Ishikawa (cell line): ENCODE data around the gene CST9L.

Source experiments
- CEBPB ChIP-seq: IDR thresholded peaks from 2 replicates; pipeline ENCODE4 v1.6.1; 2012
- CREB1 ChIP-seq: IDR thresholded peaks from 2 replicates; pipeline ENCODE4 v1.6.1; 2012; ENCODE audit warnings: low read depth
- EGR1 ChIP-seq: IDR thresholded peaks from 2 replicates; pipeline ENCODE4 v1.6.1; 2012
- EP300 ChIP-seq: IDR thresholded peaks from 2 replicates; pipeline ENCODE4 v1.6.1; 2012; ENCODE audit warnings: borderline replicate concordance
- FOXM1 ChIP-seq: IDR thresholded peaks from 2 replicates; pipeline ENCODE4 v1.6.1; 2012; ENCODE audit warnings: low read depth, borderline replicate concordance
- MAX ChIP-seq: IDR thresholded peaks from 2 replicates; pipeline ENCODE4 v1.6.1; 2012
- NFIC ChIP-seq: IDR thresholded peaks from 2 replicates; pipeline ENCODE4 v1.6.1; 2012
- RAD21 ChIP-seq: IDR thresholded peaks from 2 replicates; pipeline ENCODE4 v1.6.1; 2012; ENCODE audit warnings: low read depth
- TAF1 ChIP-seq: IDR thresholded peaks from 2 replicates; pipeline ENCODE4 v1.6.1; 2012; ENCODE audit warnings: low read depth, mild to moderate bottlenecking
- TCF12 ChIP-seq: IDR thresholded peaks from 2 replicates; pipeline ENCODE4 v1.6.1; 2012; ENCODE audit warnings: low read depth
- TEAD4 ChIP-seq: IDR thresholded peaks from 2 replicates; pipeline ENCODE4 v1.6.1; 2012
- USF1 ChIP-seq: IDR thresholded peaks from 2 replicates; pipeline ENCODE4 v1.6.1; 2012
- YY1 ChIP-seq: IDR thresholded peaks from 2 replicates; pipeline ENCODE4 v1.6.1; 2012; ENCODE audit warnings: low read depth
- ZBTB7A ChIP-seq: IDR thresholded peaks from 2 replicates; pipeline ENCODE4 v1.6.1; 2012; ENCODE audit warnings: low read depth
- TF ChIP-seq, protein P1 (sequence below): IDR thresholded peaks from 2 replicates; pipeline ENCODE4 v1.6.1; 2012; ENCODE audit warnings: low read depth, mild to moderate bottlenecking

Gene CST9L

GRCh38 chr20:23536328-23536974 lies 31.8 kb downstream of the CST9L start:
- no peak for TF ChIP-seq USF1
- TF ChIP-seq CREB1, result no peak
- no peak for TF ChIP-seq RAD21
- no peak for TF ChIP-seq FOXM1
- TF ChIP-seq EP300, result no peak
- TF ChIP-seq TAF1, result no peak
- TF ChIP-seq TCF12, result no peak
- no peak for TF ChIP-seq CEBPB
- no peak for TF ChIP-seq ZBTB7A
- no peak for TF ChIP-seq YY1
- TF ChIP-seq NFIC, result no peak
- no peak for TF ChIP-seq TEAD4
- TF ChIP-seq, protein P1, sequence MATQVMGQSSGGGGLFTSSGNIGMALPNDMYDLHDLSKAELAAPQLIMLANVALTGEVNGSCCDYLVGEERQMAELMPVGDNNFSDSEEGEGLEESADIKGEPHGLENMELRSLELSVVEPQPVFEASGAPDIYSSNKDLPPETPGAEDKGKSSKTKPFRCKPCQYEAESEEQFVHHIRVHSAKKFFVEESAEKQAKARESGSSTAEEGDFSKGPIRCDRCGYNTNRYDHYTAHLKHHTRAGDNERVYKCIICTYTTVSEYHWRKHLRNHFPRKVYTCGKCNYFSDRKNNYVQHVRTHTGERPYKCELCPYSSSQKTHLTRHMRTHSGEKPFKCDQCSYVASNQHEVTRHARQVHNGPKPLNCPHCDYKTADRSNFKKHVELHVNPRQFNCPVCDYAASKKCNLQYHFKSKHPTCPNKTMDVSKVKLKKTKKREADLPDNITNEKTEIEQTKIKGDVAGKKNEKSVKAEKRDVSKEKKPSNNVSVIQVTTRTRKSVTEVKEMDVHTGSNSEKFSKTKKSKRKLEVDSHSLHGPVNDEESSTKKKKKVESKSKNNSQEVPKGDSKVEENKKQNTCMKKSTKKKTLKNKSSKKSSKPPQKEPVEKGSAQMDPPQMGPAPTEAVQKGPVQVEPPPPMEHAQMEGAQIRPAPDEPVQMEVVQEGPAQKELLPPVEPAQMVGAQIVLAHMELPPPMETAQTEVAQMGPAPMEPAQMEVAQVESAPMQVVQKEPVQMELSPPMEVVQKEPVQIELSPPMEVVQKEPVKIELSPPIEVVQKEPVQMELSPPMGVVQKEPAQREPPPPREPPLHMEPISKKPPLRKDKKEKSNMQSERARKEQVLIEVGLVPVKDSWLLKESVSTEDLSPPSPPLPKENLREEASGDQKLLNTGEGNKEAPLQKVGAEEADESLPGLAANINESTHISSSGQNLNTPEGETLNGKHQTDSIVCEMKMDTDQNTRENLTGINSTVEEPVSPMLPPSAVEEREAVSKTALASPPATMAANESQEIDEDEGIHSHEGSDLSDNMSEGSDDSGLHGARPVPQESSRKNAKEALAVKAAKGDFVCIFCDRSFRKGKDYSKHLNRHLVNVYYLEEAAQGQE, result no peak

- TF ChIP-seq MAX, result no peak
- no peak for TF ChIP-seq EP300
- no peak for TF ChIP-seq CREB1
- TF ChIP-seq RAD21, result no peak
- no peak for TF ChIP-seq CEBPB
- no peak for TF ChIP-seq NFIC
- TF ChIP-seq, protein P1, result no peak
- TF ChIP-seq ZBTB7A, result no peak
- TF ChIP-seq FOXM1, result no peak
- no peak for TF ChIP-seq USF1
- no peak for TF ChIP-seq TAF1
- TF ChIP-seq EGR1, result no peak
These were observed 33.3 kb downstream of the CST9L start for GRCh38 chr20:23534801-23535593.

GRCh38 chr20:23533161-23533560 lies 35.1 kb downstream of the CST9L start:
- TF ChIP-seq FOXM1 (no peak), MAX (no peak), NFIC (no peak), TAF1 (no peak), TEAD4 (no peak), EP300 (no peak), YY1 (no peak), CREB1 (no peak), EGR1 (no peak), ZBTB7A (no peak), TCF12 (no peak), USF1 (no peak), RAD21 (no peak), CEBPB (no peak)
- TF ChIP-seq, protein P1, result no peak

DNA sequence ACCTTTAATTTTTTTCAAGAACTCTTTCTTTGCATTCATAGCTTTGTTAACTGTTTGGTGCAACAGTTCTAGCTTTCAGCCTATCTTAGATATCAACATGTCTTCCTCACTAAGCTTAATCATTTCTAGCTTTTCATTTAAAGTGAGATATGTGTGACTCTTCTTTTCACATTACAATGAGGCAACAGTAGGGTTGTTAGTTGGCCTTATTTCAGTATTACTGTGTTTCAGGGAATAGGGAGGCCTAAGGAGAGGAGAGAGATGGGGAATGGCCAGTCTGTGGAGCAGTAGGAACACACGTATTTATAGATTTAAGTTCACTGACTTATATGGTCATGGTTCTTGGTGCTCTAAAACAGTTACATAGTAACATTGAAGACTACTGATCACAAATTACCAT lies 35.8 kb downstream of the CST9L start:
- TF ChIP-seq FOXM1, result no peak
- no peak for TF ChIP-seq NFIC
- TF ChIP-seq YY1, result no peak
- TF ChIP-seq EP300, result no peak
- TF ChIP-seq TEAD4, result no peak
- no peak for TF ChIP-seq RAD21
- TF ChIP-seq TAF1, result no peak
- TF ChIP-seq, protein P1, result no peak
